Measurements from ENCODE around the gene MRPL41.
"Not testable (repeated sequence)": the region's sequence is repeated elsewhere in the genome, so short reads cannot be mapped to it uniquely, and the experiment has no call there.

MRPL41 gene

GRCh38 chr9:137553654-137554053, 2.0 kb downstream of the MRPL41 start:
- H3K27me3 Mint-ChIP-seq (ENCODE audit: low read depth); H3K9me3 Mint-ChIP-seq; H3K4me3 Mint-ChIP-seq; DNase-seq (ENCODE audit: low spot score); H3K27ac Mint-ChIP-seq: not testable (repeated sequence)
- H3K4me1 Mint-ChIP-seq (ENCODE audit: low read depth) = peaks cover 16% of the 10 kb centered on the region
- peaks cover 25% of the 10 kb centered on the region for H3K36me3 Mint-ChIP-seq (ENCODE audit: low read depth)

GRCh38 chr9:137554349-137554748, 2.7 kb downstream of the MRPL41 start:
- DNase-seq (ENCODE audit: low spot score) = no peak
- no peak overlapping the region for H3K27ac Mint-ChIP-seq
- H3K36me3 Mint-ChIP-seq (ENCODE audit: low read depth) = peaks cover 25% of the 10 kb centered on the region
- no peaks in the 10 kb centered on the region for H3K9me3 Mint-ChIP-seq
- H3K4me3 Mint-ChIP-seq = no peak overlapping the region
- peaks cover 16% of the 10 kb centered on the region for H3K4me1 Mint-ChIP-seq (ENCODE audit: low read depth)
- H3K27me3 Mint-ChIP-seq (ENCODE audit: low read depth) = no peaks in the 10 kb centered on the region

GRCh38 chr9:137555179-137555578, 3.5 kb downstream of the MRPL41 start:
- Mint-ChIP-seq H3K27me3 (ENCODE audit: low read depth) (no peaks in the 10 kb centered on the region), H3K4me3 (no peak overlapping the region), H3K36me3 (ENCODE audit: low read depth) (peaks cover 31% of the 10 kb centered on the region), H3K4me1 (ENCODE audit: low read depth) (peaks cover 9% of the 10 kb centered on the region), H3K9me3 (no peaks in the 10 kb centered on the region), H3K27ac (no peak overlapping the region)
- no peak for DNase-seq (ENCODE audit: low spot score)

GRCh38 chr9:137556069-137556838, 4.6 kb downstream of the MRPL41 start:
- Mint-ChIP-seq H3K27ac (no peak overlapping the region), H3K4me1 (ENCODE audit: low read depth) (peaks cover 7% of the 10 kb centered on the region), H3K36me3 (ENCODE audit: low read depth) (peaks cover 31% of the 10 kb centered on the region), H3K27me3 (ENCODE audit: low read depth) (no peaks in the 10 kb centered on the region), H3K9me3 (no peaks in the 10 kb centered on the region), H3K4me3 (no peak overlapping the region)
- DNase-seq (ENCODE audit: low spot score) = no peak

- H3K4me1 Mint-ChIP-seq (ENCODE audit: low read depth) = peaks cover 3% of the 10 kb centered on the region
- no peak overlapping the region for H3K27ac Mint-ChIP-seq
- H3K27me3 Mint-ChIP-seq (ENCODE audit: low read depth) = no peaks in the 10 kb centered on the region
- H3K9me3 Mint-ChIP-seq = no peaks in the 10 kb centered on the region
- DNase-seq (ENCODE audit: low spot score) = no peak
- H3K36me3 Mint-ChIP-seq (ENCODE audit: low read depth) = peaks cover 32% of the 10 kb centered on the region
- H3K4me3 Mint-ChIP-seq = no peak overlapping the region
These were observed 6.4 kb downstream of the MRPL41 start for GRCh38 chr9:137558127-137558526.

- no peak for DNase-seq (ENCODE audit: low spot score)
- Mint-ChIP-seq H3K36me3 (ENCODE audit: low read depth) (peaks cover 21% of the 10 kb centered on the region), H3K4me1 (ENCODE audit: low read depth) (peaks cover 2% of the 10 kb centered on the region), H3K27me3 (ENCODE audit: low read depth) (no peaks in the 10 kb centered on the region), H3K27ac (no peak overlapping the region), H3K4me3 (no peak overlapping the region), H3K9me3 (no peaks in the 10 kb centered on the region)
These were observed 12.5 kb downstream of the MRPL41 start for GRCh38 chr9:137564134-137564533.

- H3K4me3 Mint-ChIP-seq = no peak overlapping the region
- H3K27ac Mint-ChIP-seq = no peak overlapping the region
- peaks cover 2% of the 10 kb centered on the region for H3K4me1 Mint-ChIP-seq (ENCODE audit: low read depth)
- DNase-seq (ENCODE audit: low spot score) = no peak
- H3K36me3 Mint-ChIP-seq (ENCODE audit: low read depth) = peaks cover 16% of the 10 kb centered on the region
- no peaks in the 10 kb centered on the region for H3K9me3 Mint-ChIP-seq
- no peaks in the 10 kb centered on the region for H3K27me3 Mint-ChIP-seq (ENCODE audit: low read depth)
These were observed 13.2 kb downstream of the MRPL41 start for GRCh38 chr9:137564817-137565411.

- not testable (repeated sequence) for H3K9me3 Mint-ChIP-seq; H3K27ac Mint-ChIP-seq; H3K4me3 Mint-ChIP-seq; H3K27me3 Mint-ChIP-seq (ENCODE audit: low read depth); H3K4me1 Mint-ChIP-seq (ENCODE audit: low read depth); DNase-seq (ENCODE audit: low spot score)
- peaks cover 19% of the 10 kb centered on the region for H3K36me3 Mint-ChIP-seq (ENCODE audit: low read depth)
These were observed 16.8 kb downstream of the MRPL41 start for GRCh38 chr9:137568445-137568844.

GRCh38 chr9:137569609-137570203, 18.0 kb downstream of the MRPL41 start:
- H3K27me3 Mint-ChIP-seq (ENCODE audit: low read depth) = no peaks in the 10 kb centered on the region
- H3K27ac Mint-ChIP-seq = no peak overlapping the region
- H3K36me3 Mint-ChIP-seq (ENCODE audit: low read depth) = peaks cover 11% of the 10 kb centered on the region
- DNase-seq (ENCODE audit: low spot score) = no peak
- no peaks in the 10 kb centered on the region for H3K9me3 Mint-ChIP-seq
- no peak overlapping the region for H3K4me3 Mint-ChIP-seq
- H3K4me1 Mint-ChIP-seq (ENCODE audit: low read depth) = no peaks in the 10 kb centered on the region

- Mint-ChIP-seq H3K9me3 (no peaks in the 10 kb centered on the region), H3K4me1 (ENCODE audit: low read depth) (peaks cover 3% of the 10 kb centered on the region), H3K4me3 (no peak overlapping the region), H3K27me3 (ENCODE audit: low read depth) (no peaks in the 10 kb centered on the region), H3K27ac (no peak overlapping the region), H3K36me3 (ENCODE audit: low read depth) (peaks cover 16% of the 10 kb centered on the region)
- DNase-seq (ENCODE audit: low spot score) = no peak
These were observed 18.9 kb downstream of the MRPL41 start for GRCh38 chr9:137570566-137570965.

- no peak overlapping the region for H3K27ac Mint-ChIP-seq
- H3K4me3 Mint-ChIP-seq = no peak overlapping the region
- no peak for DNase-seq (ENCODE audit: low spot score)
- no peaks in the 10 kb centered on the region for H3K27me3 Mint-ChIP-seq (ENCODE audit: low read depth)
- H3K36me3 Mint-ChIP-seq (ENCODE audit: low read depth) = peaks cover 25% of the 10 kb centered on the region
- peaks cover 21% of the 10 kb centered on the region for H3K4me1 Mint-ChIP-seq (ENCODE audit: low read depth)
- H3K9me3 Mint-ChIP-seq = no peaks in the 10 kb centered on the region
These were observed 22.5 kb downstream of the MRPL41 start for GRCh38 chr9:137574192-137574591.

GRCh38 chr9:137575364-137575715, 23.7 kb downstream of the MRPL41 start:
- no peaks in the 10 kb centered on the region for H3K9me3 Mint-ChIP-seq
- H3K36me3 Mint-ChIP-seq (ENCODE audit: low read depth) = peaks cover 25% of the 10 kb centered on the region
- H3K27me3 Mint-ChIP-seq (ENCODE audit: low read depth) = no peaks in the 10 kb centered on the region
- peaks cover 21% of the 10 kb centered on the region for H3K4me1 Mint-ChIP-seq (ENCODE audit: low read depth)
- no peak for DNase-seq (ENCODE audit: low spot score)
- peak overlapping the region; percentile 68 for H3K27ac Mint-ChIP-seq
- H3K4me3 Mint-ChIP-seq = peak overlapping the region; percentile 63

GRCh38 chr9:137575716-137576411, 24.2 kb downstream of the MRPL41 start:
- H3K27me3 Mint-ChIP-seq (ENCODE audit: low read depth) = no peaks in the 10 kb centered on the region
- peaks cover 25% of the 10 kb centered on the region for H3K36me3 Mint-ChIP-seq (ENCODE audit: low read depth)
- peak overlapping the region; percentile 68 for H3K27ac Mint-ChIP-seq
- H3K4me1 Mint-ChIP-seq (ENCODE audit: low read depth) = peaks cover 21% of the 10 kb centered on the region
- peak overlapping the region; percentile 63 for H3K4me3 Mint-ChIP-seq
- DNase-seq (ENCODE audit: low spot score) = no peak
- H3K9me3 Mint-ChIP-seq = no peaks in the 10 kb centered on the region
